Esophagus squamous epithelium (tissue), 4 donors: Measurements from ENCODE around the gene LDLRAD4.

ENCODE experiments used
- CTCF ChIP-seq, 6 experiments: fragments of 450-650 bp in 4 of 6; fragments of 200-600 bp in 2 of 6; sonication (generic) in 2 of 6; IDR thresholded peaks; one replicate each; pipeline ENCODE4 v1.5.1; 2016 to 2019; ENCODE audit warnings: antibody characterized with exemption in 6 of 6, mild to moderate bottlenecking in 4 of 6, moderate library complexity in 4 of 6
- POLR2A ChIP-seq, 4 donors: fragments of 450-650 bp; IDR thresholded peaks; one replicate each; pipeline ENCODE4 v1.6.1; 2017; ENCODE audit warnings: antibody characterized with exemption in 4 of 4, mild to moderate bottlenecking in 4 of 4, moderate library complexity in 3 of 4

- TF ChIP-seq CTCF (IDR thresholded peaks at IDR 0.05) (no peak), POLR2A (IDR thresholded peaks at IDR 0.05) (no peak)
These were observed 182.8 kb downstream of the LDLRAD4 start for GRCh38 chr18:13401404-13401803.
